Neural crest cell (in vitro differentiated cells): Measurements from ENCODE around the gene PDGFA. TPM values are rescaled to one million over a fixed set of nuclear protein-coding genes. Genes with fewer than 3 reads are reported as not detected.

ENCODE experiments used
- DNase-seq: peaks from one replicate; pipeline ENCODE4 v3.0.0; 2021; ENCODE audit warnings: low read depth, mixed read lengths, low spot score
- H3K27ac Mint-ChIP-seq: one replicate; pipeline ENCODE4 v1.8.0; 2021; ENCODE audit warnings: mild to moderate bottlenecking, mixed read lengths; ENCODE audit not compliant: unreplicated experiment
- H3K27me3 Mint-ChIP-seq: 2 replicates; pipeline ENCODE4 v1.8.0; 2021; ENCODE audit warnings: low read depth, mild to moderate bottlenecking, mixed read lengths
- H3K36me3 Mint-ChIP-seq: 2 replicates; pipeline ENCODE4 v1.8.0; 2021; ENCODE audit warnings: low read depth, mild to moderate bottlenecking, mixed read lengths
- H3K4me1 Mint-ChIP-seq: 2 replicates; pipeline ENCODE4 v1.8.0; 2021; ENCODE audit warnings: mixed read lengths
- H3K4me3 Mint-ChIP-seq: one replicate; pipeline ENCODE4 v1.8.0; 2021; ENCODE audit warnings: mild to moderate bottlenecking, mixed read lengths
- H3K9me3 Mint-ChIP-seq: 2 replicates; pipeline ENCODE4 v1.8.0; 2021; ENCODE audit warnings: mixed read lengths
- total RNA-seq: library from RNA; stranded (reverse); gene quantifications from 2 replicates; pipeline ENCODE4 v1.2.1, GENCODE V29; 2021
- TF ChIP-seq, protein P1 (sequence below): fragments of 200-600 bp; sonication (generic); conservative IDR thresholded peaks from 2 replicates; pipeline ENCODE4 v1.5.0; 2021; ENCODE audit warnings: antibody characterized with exemption, mild to moderate bottlenecking

PDGFA gene
- total RNA-seq, 1 donor from 2014 or later = 0.82 TPM

DNA sequence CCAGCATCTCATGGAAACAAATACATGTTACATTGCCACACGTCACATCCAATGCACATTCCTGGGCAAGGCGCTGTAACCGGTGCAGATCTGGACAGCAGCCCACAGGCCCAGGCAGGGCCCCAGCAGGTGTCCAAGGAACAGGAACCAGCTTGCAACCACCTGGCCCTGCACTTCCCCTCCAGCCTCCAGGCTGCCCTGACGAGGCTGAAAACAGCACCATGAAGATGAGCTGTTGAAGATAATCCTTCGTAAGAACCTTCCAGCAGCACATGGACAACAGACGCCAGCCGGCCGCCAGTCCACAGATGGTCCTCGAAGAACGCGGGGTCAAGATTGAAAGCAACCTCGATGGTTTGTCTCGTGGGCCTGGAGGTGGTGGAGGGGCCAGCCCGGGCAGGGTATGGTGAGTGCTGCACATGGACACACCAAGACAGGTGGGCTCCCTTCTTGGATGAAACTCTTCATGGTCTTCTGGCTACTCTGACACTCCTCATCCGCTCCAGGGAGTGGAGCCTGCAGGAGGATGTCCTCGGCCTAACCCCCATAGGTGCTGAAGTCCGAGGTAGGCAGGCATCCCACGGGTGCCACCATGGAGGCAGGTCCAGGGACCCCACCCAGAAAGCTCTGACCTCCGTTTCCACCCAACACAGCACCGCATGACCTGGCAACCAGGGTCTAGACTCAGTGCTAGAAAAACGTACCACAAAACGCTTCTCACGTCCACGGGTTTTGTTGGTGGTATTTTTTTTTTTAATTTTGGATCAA is 22.9 kb downstream of the PDGFA start:
- no peak overlapping the region for H3K27ac Mint-ChIP-seq
- TF ChIP-seq, protein P1, sequence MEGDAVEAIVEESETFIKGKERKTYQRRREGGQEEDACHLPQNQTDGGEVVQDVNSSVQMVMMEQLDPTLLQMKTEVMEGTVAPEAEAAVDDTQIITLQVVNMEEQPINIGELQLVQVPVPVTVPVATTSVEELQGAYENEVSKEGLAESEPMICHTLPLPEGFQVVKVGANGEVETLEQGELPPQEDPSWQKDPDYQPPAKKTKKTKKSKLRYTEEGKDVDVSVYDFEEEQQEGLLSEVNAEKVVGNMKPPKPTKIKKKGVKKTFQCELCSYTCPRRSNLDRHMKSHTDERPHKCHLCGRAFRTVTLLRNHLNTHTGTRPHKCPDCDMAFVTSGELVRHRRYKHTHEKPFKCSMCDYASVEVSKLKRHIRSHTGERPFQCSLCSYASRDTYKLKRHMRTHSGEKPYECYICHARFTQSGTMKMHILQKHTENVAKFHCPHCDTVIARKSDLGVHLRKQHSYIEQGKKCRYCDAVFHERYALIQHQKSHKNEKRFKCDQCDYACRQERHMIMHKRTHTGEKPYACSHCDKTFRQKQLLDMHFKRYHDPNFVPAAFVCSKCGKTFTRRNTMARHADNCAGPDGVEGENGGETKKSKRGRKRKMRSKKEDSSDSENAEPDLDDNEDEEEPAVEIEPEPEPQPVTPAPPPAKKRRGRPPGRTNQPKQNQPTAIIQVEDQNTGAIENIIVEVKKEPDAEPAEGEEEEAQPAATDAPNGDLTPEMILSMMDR = no peak
- no peaks in the 10 kb centered on the region for H3K36me3 Mint-ChIP-seq
- no peaks in the 10 kb centered on the region for H3K9me3 Mint-ChIP-seq
- no peak for DNase-seq
- no peak overlapping the region for H3K4me3 Mint-ChIP-seq
- H3K4me1 Mint-ChIP-seq = peaks cover 16% of the 10 kb centered on the region
- no peaks in the 10 kb centered on the region for H3K27me3 Mint-ChIP-seq

DNA sequence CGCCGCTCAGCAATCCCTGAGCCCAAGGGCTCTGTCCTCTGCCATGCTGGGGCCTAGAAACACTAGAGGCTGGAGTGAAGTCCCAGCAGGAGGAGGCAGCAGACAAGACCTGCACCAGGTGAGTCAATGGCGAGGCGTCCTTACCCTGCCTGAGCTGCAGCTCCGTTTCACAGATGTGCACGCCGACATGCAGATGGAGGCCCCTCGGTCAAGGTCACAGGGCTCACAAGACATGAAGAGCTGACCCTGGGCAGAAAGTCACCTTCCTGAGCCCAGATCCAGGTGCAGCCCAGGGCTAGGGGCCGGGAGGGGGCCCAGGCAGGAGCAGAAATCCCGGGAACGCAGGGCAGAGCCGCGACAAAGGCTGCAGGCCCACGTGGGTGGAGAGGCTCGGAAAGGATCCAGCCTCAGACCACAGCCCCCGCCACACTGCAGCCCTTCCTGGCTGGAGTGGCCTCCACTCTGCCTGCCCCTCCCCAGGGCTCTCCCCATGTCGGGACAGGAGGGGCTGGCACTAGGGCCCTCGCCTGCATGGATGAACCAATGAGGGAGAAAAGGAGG is 23.8 kb downstream of the PDGFA start:
- H3K27ac Mint-ChIP-seq = no peak overlapping the region
- no peaks in the 10 kb centered on the region for H3K36me3 Mint-ChIP-seq
- no peak overlapping the region for H3K4me3 Mint-ChIP-seq
- DNase-seq = no peak
- TF ChIP-seq, protein P1 = no peak
- H3K27me3 Mint-ChIP-seq = no peaks in the 10 kb centered on the region
- H3K9me3 Mint-ChIP-seq = no peaks in the 10 kb centered on the region
- H3K4me1 Mint-ChIP-seq = peaks cover 16% of the 10 kb centered on the region

DNA sequence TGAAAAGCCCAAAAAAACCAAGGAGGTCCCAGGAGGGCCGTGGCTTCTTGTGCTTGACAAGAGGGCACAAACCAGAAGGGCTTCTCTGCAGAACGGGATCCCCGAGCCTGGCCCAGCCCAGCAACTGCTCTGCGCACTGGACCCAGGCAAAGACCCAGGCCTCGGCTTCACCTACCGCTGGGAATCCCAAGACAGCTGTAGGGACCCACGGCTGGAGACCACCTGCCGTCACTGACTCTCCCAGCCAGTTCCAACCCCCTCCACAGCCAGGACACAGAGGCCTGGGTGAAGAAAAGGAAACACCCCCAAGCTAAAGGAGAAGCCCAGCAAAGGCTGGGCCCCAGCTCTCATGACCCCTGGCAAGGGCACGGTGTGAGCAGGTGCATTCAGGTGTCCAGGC is 24.3 kb downstream of the PDGFA start:
- H3K4me3 Mint-ChIP-seq = no peak overlapping the region
- no peak for DNase-seq
- no peaks in the 10 kb centered on the region for H3K36me3 Mint-ChIP-seq
- H3K27me3 Mint-ChIP-seq = no peaks in the 10 kb centered on the region
- TF ChIP-seq, protein P1 = no peak
- peaks cover 16% of the 10 kb centered on the region for H3K4me1 Mint-ChIP-seq
- H3K9me3 Mint-ChIP-seq = no peaks in the 10 kb centered on the region
- H3K27ac Mint-ChIP-seq = no peak overlapping the region

DNA sequence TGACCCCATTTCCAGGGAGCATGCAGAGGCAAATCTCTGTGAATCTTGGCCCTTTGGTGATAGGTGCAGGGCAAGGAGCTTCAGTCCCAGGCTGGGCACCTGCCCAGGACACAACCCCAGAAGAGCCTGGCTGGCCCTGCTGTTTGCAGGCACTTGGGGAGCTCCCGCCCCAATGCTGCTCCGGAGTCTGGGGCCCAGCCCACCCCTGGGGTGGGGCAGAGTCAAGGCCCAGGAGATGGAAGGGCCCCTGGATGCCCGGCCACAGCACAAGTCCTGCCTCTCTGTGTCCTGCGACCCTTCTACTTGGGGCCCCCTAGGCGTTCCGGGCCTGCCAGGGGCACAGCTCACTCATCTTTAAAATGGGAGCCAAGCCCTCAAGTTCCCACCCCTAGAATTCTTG is 24.7 kb downstream of the PDGFA start:
- Mint-ChIP-seq H3K27me3 (no peaks in the 10 kb centered on the region), H3K27ac (no peak overlapping the region), H3K4me3 (no peak overlapping the region), H3K36me3 (no peaks in the 10 kb centered on the region), H3K9me3 (no peaks in the 10 kb centered on the region), H3K4me1 (peaks cover 16% of the 10 kb centered on the region)
- DNase-seq = no peak
- TF ChIP-seq, protein P1 = no peak

DNA sequence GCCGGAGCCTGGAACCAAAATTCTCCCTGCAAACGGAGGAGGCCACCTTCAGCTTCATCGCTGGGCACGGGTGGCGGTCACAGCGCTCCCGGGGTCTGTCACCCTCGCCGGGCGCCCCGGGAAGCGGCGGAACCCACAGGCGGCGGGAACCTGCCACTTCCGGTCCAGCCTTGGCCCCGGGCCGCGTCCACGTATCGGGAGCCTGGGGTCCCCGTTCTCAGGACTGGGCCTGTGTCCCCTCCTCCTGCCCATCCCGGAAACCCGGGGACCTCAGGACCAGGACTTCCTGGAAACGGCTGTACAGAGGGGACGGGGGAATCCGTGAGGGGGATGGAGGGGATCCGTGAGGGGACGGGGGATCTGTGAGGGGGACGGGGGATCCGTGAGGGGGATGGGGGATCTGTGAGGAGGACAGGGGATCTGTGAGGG is 25.4 kb downstream of the PDGFA start:
- no peak overlapping the region for H3K4me3 Mint-ChIP-seq
- no peaks in the 10 kb centered on the region for H3K36me3 Mint-ChIP-seq
- no peaks in the 10 kb centered on the region for H3K27me3 Mint-ChIP-seq
- H3K27ac Mint-ChIP-seq = no peak overlapping the region
- H3K9me3 Mint-ChIP-seq = peaks cover 3% of the 10 kb centered on the region
- DNase-seq = no peak
- TF ChIP-seq, protein P1 = no peak
- peaks cover 21% of the 10 kb centered on the region for H3K4me1 Mint-ChIP-seq
